Smooth muscle cell (in vitro differentiated cells): ENCODE results near the gene CCL8. TPM values are rescaled to one million over a fixed set of nuclear protein-coding genes. Genes with fewer than 3 reads are reported as not detected.

ENCODE experiments used
- DNase-seq: peaks from one replicate; lab custom pipeline; 2025; ENCODE audit not compliant: unreplicated experiment; lab: John Stamatoyannopoulos, UW
- H2AFZ ChIP-seq: fragments of 200-600 bp; sonication (generic); 2 replicates; pipeline ENCODE4 v1.6.0; 2016; ENCODE audit warnings: antibody characterized with exemption, low read depth, mild to moderate bottlenecking
- H3F3A ChIP-seq: fragments of 200-600 bp; sonication (generic); 2 replicates; pipeline ENCODE4 v1.6.0; 2017; ENCODE audit warnings: antibody characterized with exemption, low read depth
- H3K27ac ChIP-seq: fragments of 200-600 bp; sonication (generic); 2 replicates; pipeline ENCODE4 v1.5.1; 2016; ENCODE audit warnings: low read depth, mild to moderate bottlenecking
- H3K27me3 ChIP-seq: fragments of 200-600 bp; sonication (generic); 2 replicates; pipeline ENCODE4 v1.6.1; 2016; ENCODE audit warnings: low read depth, mild to moderate bottlenecking
- H3K36me3 ChIP-seq: fragments of 200-600 bp; sonication (generic); 2 replicates; pipeline ENCODE4 v1.5.1; 2016; ENCODE audit warnings: low read depth
- H3K4me1 ChIP-seq: fragments of 200-600 bp; sonication (generic); 2 replicates; pipeline ENCODE4 v1.5.1; 2016; ENCODE audit warnings: low read depth
- H3K4me2 ChIP-seq: fragments of 200-600 bp; sonication (generic); 2 replicates; pipeline ENCODE4 v1.6.0; 2016; ENCODE audit warnings: mild to moderate bottlenecking
- H3K4me3 ChIP-seq: fragments of 200-600 bp; sonication (generic); 2 replicates; pipeline ENCODE4 v1.5.1; 2016; ENCODE audit warnings: mild to moderate bottlenecking
- H3K79me2 ChIP-seq: fragments of 200-600 bp; sonication (generic); 2 replicates; pipeline ENCODE4 v1.6.0; 2016; ENCODE audit warnings: low read depth, mild to moderate bottlenecking
- H3K9ac ChIP-seq: fragments of 200-600 bp; sonication (generic); 2 replicates; pipeline ENCODE4 v1.6.0; 2016; ENCODE audit warnings: low read depth
- H3K9me3 ChIP-seq: fragments of 200-600 bp; sonication (generic); replicated peaks from 2 replicates; pipeline ENCODE4 v1.5.1; 2016; ENCODE audit warnings: low read depth
- H4K20me1 ChIP-seq: fragments of 200-600 bp; sonication (generic); 2 replicates; pipeline ENCODE4 v1.6.0; 2016; ENCODE audit warnings: low read depth
- CTCF ChIP-seq: fragments of 200-600 bp; sonication (generic); IDR thresholded peaks from 2 replicates; pipeline ENCODE4 v1.5.1; 2017; ENCODE audit warnings: borderline replicate concordance, mild to moderate bottlenecking, antibody characterized with exemption; ENCODE audit not compliant: insufficient read depth, poor library complexity, severe bottlenecking
- WGBS: methylation state at CpG from one replicate; pipeline ENCODE4 v1.1.7; 2016; ENCODE audit warnings: low lambda C conversion rate; 5-methylcytosine and 5-hydroxymethylcytosine counted together
- polyA plus RNA-seq: library from polyadenylated mRNA; unstranded; fragments of >200 nt; fragmentation: Nextera tagmentation; extraction: Ambion mirVana; gene quantifications from 2 replicates; pipeline ENCODE4 v1.2.1, GENCODE V29; 2016
- total RNA-seq: library from RNA; depleted of rRNA; stranded (reverse); fragments of >200 nt; gene quantifications from 2 replicates; pipeline ENCODE4 v1.2.3, GENCODE V29; 2014

Gene CCL8
- total and polyA plus RNA-seq, 2 experiments from 2014 or later = not detected

GRCh38 chr17:34308371-34308770 is 10.9 kb upstream of the CCL8 start:
- H4K20me1 ChIP-seq = no peaks in the 10 kb centered on the region
- no peak overlapping the region for H2AFZ ChIP-seq
- H3K9me3 ChIP-seq = no peaks in the 10 kb centered on the region
- no peak overlapping the region for H3K4me2 ChIP-seq
- H3K36me3 ChIP-seq = no peaks in the 10 kb centered on the region
- no peaks in the 10 kb centered on the region for H3K4me1 ChIP-seq
- no peak for DNase-seq
- no peak for TF ChIP-seq CTCF
- H3K79me2 ChIP-seq = no peaks in the 10 kb centered on the region
- H3K4me3 ChIP-seq = no peak overlapping the region
- peaks cover 3% of the 10 kb centered on the region for H3K27me3 ChIP-seq
- no peak overlapping the region for H3K27ac ChIP-seq
- no peak overlapping the region for H3K9ac ChIP-seq
- H3F3A ChIP-seq = no peaks in the 10 kb centered on the region

GRCh38 chr17:34311291-34311690 is 7.9 kb upstream of the CCL8 start:
- Histone ChIP-seq H3K36me3 (no peaks in the 10 kb centered on the region), H3K4me3 (no peak overlapping the region), H3K4me1 (no peaks in the 10 kb centered on the region), H3K9ac (no peak overlapping the region), H4K20me1 (no peaks in the 10 kb centered on the region), H3K79me2 (no peaks in the 10 kb centered on the region), H3F3A (no peaks in the 10 kb centered on the region), H3K27ac (no peak overlapping the region), H2AFZ (no peak overlapping the region), H3K4me2 (no peak overlapping the region), H3K27me3 (peaks cover 15% of the 10 kb centered on the region), H3K9me3 (no peaks in the 10 kb centered on the region)
- TF ChIP-seq CTCF = no peak
- WGBS = 92% methylated on average over 7 of the region's 7 CpGs
- DNase-seq = no peak

- H2AFZ ChIP-seq = no peak overlapping the region
- 42% methylated on average over 5 of the region's 5 CpGs for WGBS
- no peak for DNase-seq
- H3K79me2 ChIP-seq = no peaks in the 10 kb centered on the region
- no peaks in the 10 kb centered on the region for H3K36me3 ChIP-seq
- H4K20me1 ChIP-seq = no peaks in the 10 kb centered on the region
- no peaks in the 10 kb centered on the region for H3K4me1 ChIP-seq
- no peak overlapping the region for H3K9ac ChIP-seq
- peaks cover 15% of the 10 kb centered on the region for H3K27me3 ChIP-seq
- H3K9me3 ChIP-seq = no peaks in the 10 kb centered on the region
- no peak overlapping the region for H3K4me3 ChIP-seq
- no peak overlapping the region for H3K4me2 ChIP-seq
- no peak overlapping the region for H3K27ac ChIP-seq
- H3F3A ChIP-seq = no peaks in the 10 kb centered on the region
- no peak for TF ChIP-seq CTCF
Observed at GRCh38 chr17:34312080-34312479, 7.2 kb upstream of the CCL8 start.

- Histone ChIP-seq H3K4me2 (no peak overlapping the region), H3K4me3 (no peak overlapping the region), H2AFZ (no peak overlapping the region), H3K4me1 (no peaks in the 10 kb centered on the region), H3K9me3 (no peaks in the 10 kb centered on the region), H3K9ac (no peak overlapping the region), H3F3A (no peaks in the 10 kb centered on the region), H3K27ac (no peak overlapping the region), H4K20me1 (no peaks in the 10 kb centered on the region), H3K36me3 (no peaks in the 10 kb centered on the region), H3K79me2 (no peaks in the 10 kb centered on the region), H3K27me3 (peaks cover 12% of the 10 kb centered on the region)
- 87% methylated on average over 4 of the region's 4 CpGs for WGBS
- TF ChIP-seq CTCF = no peak
- DNase-seq = no peak
Observed at GRCh38 chr17:34313164-34313563, 6.1 kb upstream of the CCL8 start.
